K562 (cell line): ENCODE results near the gene SLC6A9. TPM values are rescaled to one million over a fixed set of nuclear protein-coding genes. Genes with fewer than 3 reads are reported as not detected.

Source experiments
- ARNT ChIP-seq, 2 experiments: fragments of 450-650 bp; IDR thresholded peaks; 2 replicates each; pipeline ENCODE4 v1.6.1; 2016; ENCODE audit warnings: mild to moderate bottlenecking in 1 of 2
- BACH1 ChIP-seq: fragments of 200-800 bp; sonication (Bioruptor generic); IDR thresholded peaks from 2 replicates; pipeline ENCODE4 v1.6.1; 2016; ENCODE audit warnings: missing genetic modification characterization, missing compliant biosample characterization
- LCOR ChIP-seq: sonication (generic); formaldehyde crosslinking; IDR thresholded peaks from 2 replicates; pipeline ENCODE4 v1.8.0; 2022; ENCODE audit warnings: mild to moderate bottlenecking, missing genetic modification reagents
- NONO ChIP-seq, 2 experiments: fragments of 200-400 bp in 1 of 2; fragments of 450-650 bp in 1 of 2; formaldehyde crosslinking in 1 of 2; IDR thresholded peaks; 2 replicates each; pipeline ENCODE4 v1.6.1; 2017; ENCODE audit warnings: low read depth in 2 of 2, mild to moderate bottlenecking in 2 of 2, moderate library complexity in 2 of 2, low read length in 1 of 2
- NRF1 ChIP-seq, 2 experiments: fragments of 450-650 bp; IDR thresholded peaks in 1 of 2; conservative IDR thresholded peaks in 1 of 2; 2 replicates each; pipeline ENCODE4 v1.6.1; 2014; ENCODE audit warnings: mild to moderate bottlenecking in 2 of 2
- OTX1 ChIP-seq: fragments of 450-650 bp; formaldehyde crosslinking; IDR thresholded peaks from 2 replicates; pipeline ENCODE4 v1.4.0; 2022; ENCODE audit warnings: mild to moderate bottlenecking
- RFX7 ChIP-seq: fragments of 250-450 bp; sonication (Bioruptor Pico); IDR thresholded peaks from 2 replicates; pipeline ENCODE4 v1.5.1; 2021; ENCODE audit warnings: mild to moderate bottlenecking
- SAFB2 ChIP-seq: fragments of 200-400 bp; formaldehyde crosslinking; IDR thresholded peaks from 2 replicates; pipeline ENCODE4 v1.6.1; 2018; ENCODE audit warnings: borderline replicate concordance, low read length, low read depth, moderate library complexity; ENCODE audit not compliant: severe bottlenecking
- ZFP36 ChIP-seq: fragments of 150-350 bp; IDR thresholded peaks from 2 replicates; pipeline ENCODE4 v1.6.1; 2018; ENCODE audit warnings: low read length, low read depth; ENCODE audit not compliant: partially characterized antibody
- ZNF232 ChIP-seq: sonication (generic); formaldehyde crosslinking; IDR thresholded peaks from 2 replicates; pipeline ENCODE4 v1.8.0; 2022; ENCODE audit warnings: mild to moderate bottlenecking, missing genetic modification reagents
- ZNF239 ChIP-seq: fragments of 250-450 bp; sonication (Bioruptor Pico); IDR thresholded peaks from 2 replicates; pipeline ENCODE4 v1.4.0; 2020; ENCODE audit warnings: mild to moderate bottlenecking
- ZNF551 ChIP-seq: fragments of 250-450 bp; sonication (Bioruptor Pico); IDR thresholded peaks from 2 replicates; pipeline ENCODE4 v1.5.0; 2021; ENCODE audit warnings: mild to moderate bottlenecking, moderate library complexity
- polyA plus RNA-seq, 8 experiments: library from polyadenylated mRNA; depleted of rRNA in 4 of 8; stranded (reverse) in 5 of 8; unstranded in 3 of 8; fragments of >200 nt; fragmentation: Nextera tagmentation in 2 of 8; fragmentation: Illumina TruSeq in 1 of 8; extraction: Ambion mirVana in 2 of 8; extraction: Trizol in 1 of 8; gene quantifications; 2 replicates each; pipeline versions ENCODE4 v1.2.1 to v1.2.3, GENCODE V29; 2011 to 2014; ENCODE audit warnings: inconsistent platforms in 1 of 8, missing spikeins in 1 of 8
- total RNA-seq, 7 experiments: library from RNA; depleted of rRNA in 6 of 7; stranded (reverse); fragments of >200 nt in 6 of 7; fragmentation: Illumina TruSeq in 2 of 7; extraction: Trizol in 2 of 7; gene quantifications; 2 replicates each; pipeline versions ENCODE4 v1.2.1 to v1.2.3, GENCODE V29; 2011 to 2021; ENCODE audit warnings: low replicate concordance in 1 of 7
- TF ChIP-seq, protein P1 (sequence below): sonication (generic); formaldehyde crosslinking; IDR thresholded peaks from 2 replicates; pipeline ENCODE4 v1.8.0; 2022; ENCODE audit warnings: mild to moderate bottlenecking, missing genetic modification reagents
- TF ChIP-seq, protein P2 (sequence below): fragments of 250-450 bp; sonication (Bioruptor Pico); IDR thresholded peaks from 2 replicates; pipeline ENCODE4 v1.8.0; 2022; ENCODE audit warnings: moderate library complexity, mild to moderate bottlenecking, inconsistent platforms
- TF ChIP-seq, protein P3 (sequence below): IDR thresholded peaks from 2 replicates; pipeline ENCODE4 v1.6.1; 2011; ENCODE audit warnings: borderline replicate concordance, low read depth, mild to moderate bottlenecking, moderate library complexity, low read length; ENCODE audit not compliant: insufficient read depth, poor library complexity, severe bottlenecking
- TF ChIP-seq, protein P4 (sequence below): fragments of 450-650 bp; formaldehyde crosslinking; IDR thresholded peaks from 2 replicates; pipeline ENCODE4 v1.4.0; 2020; ENCODE audit warnings: mild to moderate bottlenecking, moderate library complexity
- TF ChIP-seq, protein P5 (sequence below): sonication (generic); formaldehyde crosslinking; IDR thresholded peaks from 2 replicates; pipeline ENCODE4 v1.8.0; 2022; ENCODE audit warnings: missing genetic modification reagents, mild to moderate bottlenecking, moderate library complexity, borderline replicate concordance

Gene SLC6A9
- total and polyA plus RNA-seq, 9 of the 15 experiments (the other 6 are each of a cell fraction or from before 2014, with no cell fraction given): 0.17 to 18.7 (median 2.9) TPM

DNA sequence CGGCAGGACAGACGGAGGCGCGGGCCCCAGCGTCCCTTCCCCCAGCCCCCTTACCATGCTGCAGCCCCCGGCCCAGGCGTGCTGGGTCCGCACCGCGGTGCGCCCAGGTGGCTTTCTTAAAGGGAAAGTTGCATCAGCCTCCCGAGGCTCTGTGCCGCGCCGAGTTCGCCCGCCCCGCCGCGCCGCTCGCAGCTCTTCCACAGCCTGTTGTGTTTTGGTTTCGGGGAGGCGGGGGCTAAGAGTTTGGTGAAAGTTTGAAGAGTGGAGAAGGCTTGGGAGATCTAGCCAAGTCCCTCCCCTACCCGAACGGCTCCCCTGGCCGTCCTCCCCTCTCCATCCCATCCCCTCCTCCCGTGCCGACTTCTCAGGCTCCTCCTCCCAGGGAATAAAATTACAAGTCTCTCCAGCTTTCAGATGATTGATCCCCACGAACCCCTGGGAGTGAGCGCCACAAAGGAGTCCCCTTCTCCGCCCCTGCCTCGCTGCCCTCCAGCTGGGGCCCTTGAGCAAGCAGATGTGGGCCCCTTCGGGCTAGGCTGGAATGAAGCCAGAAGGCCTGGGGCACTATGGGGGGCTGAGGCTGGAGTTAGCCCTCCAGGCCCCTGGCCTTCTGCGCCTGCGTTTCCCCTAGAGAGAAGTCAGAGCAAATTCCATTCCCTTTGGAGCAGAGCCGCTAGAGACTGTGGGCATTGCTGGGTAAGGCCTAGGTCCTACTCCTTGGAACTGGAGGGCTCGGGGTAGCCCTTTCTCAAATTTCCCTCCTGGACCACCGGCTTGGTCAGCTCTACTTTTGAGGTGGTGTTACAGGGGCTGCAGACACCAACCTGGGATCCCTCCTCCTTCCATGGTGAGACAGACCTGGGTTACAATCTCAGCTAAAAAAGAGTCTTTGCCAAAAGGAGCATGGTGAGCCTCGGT is at the start of gene SLC6A9 (continued):
- TF ChIP-seq SAFB2 (no peak), NONO (IDR thresholded peaks at IDR 0.05; ENCODE audit: low read depth in 2 of 2, low read length in 1 of 2) (no peak), ZNF232 (CRISPR knock-in tag) (peak; percentile 66; the same call in 1 of the 2 replicates), OTX1 (CRISPR knock-in tag) (no peak), ZNF551 (CRISPR knock-in tag) (no peak), BACH1 (tag) (no peak), ZFP36 (no peak), ARNT (IDR thresholded peaks at IDR 0.05) (no peak), RFX7 (CRISPR knock-in tag) (no peak), NRF1 (conservative IDR thresholded peaks at IDR 0.05 in 1 of 2, IDR thresholded peaks at IDR 0.05 in 1 of 2) (no peak; a peak in 1 of 4 replicates), LCOR (CRISPR knock-in tag) (no peak), ZNF239 (CRISPR knock-in tag) (no peak)
- TF ChIP-seq, protein P1, sequence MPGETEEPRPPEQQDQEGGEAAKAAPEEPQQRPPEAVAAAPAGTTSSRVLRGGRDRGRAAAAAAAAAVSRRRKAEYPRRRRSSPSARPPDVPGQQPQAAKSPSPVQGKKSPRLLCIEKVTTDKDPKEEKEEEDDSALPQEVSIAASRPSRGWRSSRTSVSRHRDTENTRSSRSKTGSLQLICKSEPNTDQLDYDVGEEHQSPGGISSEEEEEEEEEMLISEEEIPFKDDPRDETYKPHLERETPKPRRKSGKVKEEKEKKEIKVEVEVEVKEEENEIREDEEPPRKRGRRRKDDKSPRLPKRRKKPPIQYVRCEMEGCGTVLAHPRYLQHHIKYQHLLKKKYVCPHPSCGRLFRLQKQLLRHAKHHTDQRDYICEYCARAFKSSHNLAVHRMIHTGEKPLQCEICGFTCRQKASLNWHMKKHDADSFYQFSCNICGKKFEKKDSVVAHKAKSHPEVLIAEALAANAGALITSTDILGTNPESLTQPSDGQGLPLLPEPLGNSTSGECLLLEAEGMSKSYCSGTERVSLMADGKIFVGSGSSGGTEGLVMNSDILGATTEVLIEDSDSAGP (CRISPR knock-in tag): peak; percentile 85
- TF ChIP-seq, protein P2, sequence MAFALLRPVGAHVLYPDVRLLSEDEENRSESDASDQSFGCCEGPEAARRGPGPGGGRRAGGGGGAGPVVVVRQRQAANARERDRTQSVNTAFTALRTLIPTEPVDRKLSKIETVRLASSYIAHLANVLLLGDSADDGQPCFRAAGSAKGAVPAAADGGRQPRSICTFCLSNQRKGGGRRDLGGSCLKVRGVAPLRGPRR (CRISPR knock-in tag): no peak
- TF ChIP-seq, protein P3, sequence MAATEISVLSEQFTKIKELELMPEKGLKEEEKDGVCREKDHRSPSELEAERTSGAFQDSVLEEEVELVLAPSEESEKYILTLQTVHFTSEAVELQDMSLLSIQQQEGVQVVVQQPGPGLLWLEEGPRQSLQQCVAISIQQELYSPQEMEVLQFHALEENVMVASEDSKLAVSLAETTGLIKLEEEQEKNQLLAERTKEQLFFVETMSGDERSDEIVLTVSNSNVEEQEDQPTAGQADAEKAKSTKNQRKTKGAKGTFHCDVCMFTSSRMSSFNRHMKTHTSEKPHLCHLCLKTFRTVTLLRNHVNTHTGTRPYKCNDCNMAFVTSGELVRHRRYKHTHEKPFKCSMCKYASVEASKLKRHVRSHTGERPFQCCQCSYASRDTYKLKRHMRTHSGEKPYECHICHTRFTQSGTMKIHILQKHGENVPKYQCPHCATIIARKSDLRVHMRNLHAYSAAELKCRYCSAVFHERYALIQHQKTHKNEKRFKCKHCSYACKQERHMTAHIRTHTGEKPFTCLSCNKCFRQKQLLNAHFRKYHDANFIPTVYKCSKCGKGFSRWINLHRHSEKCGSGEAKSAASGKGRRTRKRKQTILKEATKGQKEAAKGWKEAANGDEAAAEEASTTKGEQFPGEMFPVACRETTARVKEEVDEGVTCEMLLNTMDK: no peak
- TF ChIP-seq, protein P4, sequence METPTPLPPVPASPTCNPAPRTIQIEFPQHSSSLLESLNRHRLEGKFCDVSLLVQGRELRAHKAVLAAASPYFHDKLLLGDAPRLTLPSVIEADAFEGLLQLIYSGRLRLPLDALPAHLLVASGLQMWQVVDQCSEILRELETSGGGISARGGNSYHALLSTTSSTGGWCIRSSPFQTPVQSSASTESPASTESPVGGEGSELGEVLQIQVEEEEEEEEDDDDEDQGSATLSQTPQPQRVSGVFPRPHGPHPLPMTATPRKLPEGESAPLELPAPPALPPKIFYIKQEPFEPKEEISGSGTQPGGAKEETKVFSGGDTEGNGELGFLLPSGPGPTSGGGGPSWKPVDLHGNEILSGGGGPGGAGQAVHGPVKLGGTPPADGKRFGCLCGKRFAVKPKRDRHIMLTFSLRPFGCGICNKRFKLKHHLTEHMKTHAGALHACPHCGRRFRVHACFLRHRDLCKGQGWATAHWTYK: peak; percentile 41; the same call in 1 of the 2 replicates
- TF ChIP-seq, protein P5, sequence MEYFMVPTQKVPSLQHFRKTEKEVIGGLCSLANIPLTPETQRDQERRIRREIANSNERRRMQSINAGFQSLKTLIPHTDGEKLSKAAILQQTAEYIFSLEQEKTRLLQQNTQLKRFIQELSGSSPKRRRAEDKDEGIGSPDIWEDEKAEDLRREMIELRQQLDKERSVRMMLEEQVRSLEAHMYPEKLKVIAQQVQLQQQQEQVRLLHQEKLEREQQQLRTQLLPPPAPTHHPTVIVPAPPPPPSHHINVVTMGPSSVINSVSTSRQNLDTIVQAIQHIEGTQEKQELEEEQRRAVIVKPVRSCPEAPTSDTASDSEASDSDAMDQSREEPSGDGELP: peak; percentile 19; the same call in 1 of the 2 replicates
